WTC11 (cell line): ENCODE data around the gene NPC2.

Experiments
- NFYB ChIP-seq: sonication (generic); formaldehyde crosslinking; conservative IDR thresholded peaks from 2 replicates; pipeline ENCODE4 v1.8.0; 2022; ENCODE audit warnings: low read depth, missing genetic modification reagents
- TF ChIP-seq, protein P1 (sequence below): fragments of 200-600 bp; IDR thresholded peaks from 2 replicates; pipeline ENCODE4 v1.8.0; 2022; ENCODE audit warnings: antibody characterized with exemption

DNA sequence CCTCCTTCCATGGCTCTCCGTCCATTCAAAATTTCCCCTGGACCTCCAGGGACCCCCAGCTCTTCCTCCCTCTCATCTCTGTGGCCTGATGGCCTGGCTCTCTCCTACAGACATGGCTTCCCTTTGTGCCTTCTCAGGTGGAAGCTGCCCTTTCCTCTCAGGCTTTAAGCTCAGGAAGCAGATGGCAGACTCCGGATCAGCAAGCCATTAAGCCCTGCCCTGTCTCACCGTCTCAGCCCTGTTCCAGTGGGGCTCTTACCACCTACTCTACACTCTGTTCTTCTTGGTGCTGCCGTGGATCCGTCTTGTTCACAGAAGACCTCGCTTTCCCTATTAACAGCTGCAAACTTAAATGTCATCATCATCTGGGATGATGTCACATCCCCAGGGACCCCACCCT lies 33.1 kb downstream of the NPC2 start:
- TF ChIP-seq, protein P1, sequence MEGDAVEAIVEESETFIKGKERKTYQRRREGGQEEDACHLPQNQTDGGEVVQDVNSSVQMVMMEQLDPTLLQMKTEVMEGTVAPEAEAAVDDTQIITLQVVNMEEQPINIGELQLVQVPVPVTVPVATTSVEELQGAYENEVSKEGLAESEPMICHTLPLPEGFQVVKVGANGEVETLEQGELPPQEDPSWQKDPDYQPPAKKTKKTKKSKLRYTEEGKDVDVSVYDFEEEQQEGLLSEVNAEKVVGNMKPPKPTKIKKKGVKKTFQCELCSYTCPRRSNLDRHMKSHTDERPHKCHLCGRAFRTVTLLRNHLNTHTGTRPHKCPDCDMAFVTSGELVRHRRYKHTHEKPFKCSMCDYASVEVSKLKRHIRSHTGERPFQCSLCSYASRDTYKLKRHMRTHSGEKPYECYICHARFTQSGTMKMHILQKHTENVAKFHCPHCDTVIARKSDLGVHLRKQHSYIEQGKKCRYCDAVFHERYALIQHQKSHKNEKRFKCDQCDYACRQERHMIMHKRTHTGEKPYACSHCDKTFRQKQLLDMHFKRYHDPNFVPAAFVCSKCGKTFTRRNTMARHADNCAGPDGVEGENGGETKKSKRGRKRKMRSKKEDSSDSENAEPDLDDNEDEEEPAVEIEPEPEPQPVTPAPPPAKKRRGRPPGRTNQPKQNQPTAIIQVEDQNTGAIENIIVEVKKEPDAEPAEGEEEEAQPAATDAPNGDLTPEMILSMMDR = no peak
- TF ChIP-seq NFYB (CRISPR knock-in tag) = no peak
